ENCODE results near the gene CRBN. TPM values are rescaled to one million over a fixed set of nuclear protein-coding genes. Genes with fewer than 3 reads are reported as not detected.

The CRBN gene
- total and polyA plus RNA-seq, 9 of the 15 experiments (the other 6 are each of a cell fraction or from before 2014, with no cell fraction given) = 40.8 to 331 (median 57.4) TPM

GRCh38 chr3:3191675-3192285 is 12.3 kb upstream of the CRBN start (continued):
- TF ChIP-seq MYNN (IDR thresholded peaks at IDR 0.05) = peak; percentile 87
- no peak for TF ChIP-seq MYNN (CRISPR knock-in tag; IDR thresholded peaks at IDR 0.05)
- no peak for TF ChIP-seq XRCC3 (IDR thresholded peaks at IDR 0.05)
- 0 out of 2 replicates have a peak, but pooled peaks have one; percentile 22 for TF ChIP-seq HNRNPL (IDR thresholded peaks at IDR 0.05; ENCODE audit: low read depth, low read length)
- TF ChIP-seq, protein P1, sequence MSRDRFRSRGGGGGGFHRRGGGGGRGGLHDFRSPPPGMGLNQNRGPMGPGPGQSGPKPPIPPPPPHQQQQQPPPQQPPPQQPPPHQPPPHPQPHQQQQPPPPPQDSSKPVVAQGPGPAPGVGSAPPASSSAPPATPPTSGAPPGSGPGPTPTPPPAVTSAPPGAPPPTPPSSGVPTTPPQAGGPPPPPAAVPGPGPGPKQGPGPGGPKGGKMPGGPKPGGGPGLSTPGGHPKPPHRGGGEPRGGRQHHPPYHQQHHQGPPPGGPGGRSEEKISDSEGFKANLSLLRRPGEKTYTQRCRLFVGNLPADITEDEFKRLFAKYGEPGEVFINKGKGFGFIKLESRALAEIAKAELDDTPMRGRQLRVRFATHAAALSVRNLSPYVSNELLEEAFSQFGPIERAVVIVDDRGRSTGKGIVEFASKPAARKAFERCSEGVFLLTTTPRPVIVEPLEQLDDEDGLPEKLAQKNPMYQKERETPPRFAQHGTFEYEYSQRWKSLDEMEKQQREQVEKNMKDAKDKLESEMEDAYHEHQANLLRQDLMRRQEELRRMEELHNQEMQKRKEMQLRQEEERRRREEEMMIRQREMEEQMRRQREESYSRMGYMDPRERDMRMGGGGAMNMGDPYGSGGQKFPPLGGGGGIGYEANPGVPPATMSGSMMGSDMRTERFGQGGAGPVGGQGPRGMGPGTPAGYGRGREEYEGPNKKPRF (IDR thresholded peaks at IDR 0.05; ENCODE audit: low read depth, low read length) = no peak
- TF ChIP-seq ETS1 (conservative IDR thresholded peaks at IDR 0.05; ENCODE audit: control insufficient read depth, low read depth, low read length) = no peak
- TF ChIP-seq FOS (IDR thresholded peaks at IDR 0.05; ENCODE audit: extremely low read depth, insufficient read length) = no peak
- TF ChIP-seq DMBX1 (CRISPR knock-in tag; IDR thresholded peaks at IDR 0.05; ENCODE audit: borderline replicate concordance) = peak; percentile 28; the same call in 1 of the 2 replicates
- no peak for TF ChIP-seq PCBP1 (IDR thresholded peaks at IDR 0.05; ENCODE audit: low read depth, low read length, poor library complexity, severe bottlenecking)
- TF ChIP-seq, protein P2, sequence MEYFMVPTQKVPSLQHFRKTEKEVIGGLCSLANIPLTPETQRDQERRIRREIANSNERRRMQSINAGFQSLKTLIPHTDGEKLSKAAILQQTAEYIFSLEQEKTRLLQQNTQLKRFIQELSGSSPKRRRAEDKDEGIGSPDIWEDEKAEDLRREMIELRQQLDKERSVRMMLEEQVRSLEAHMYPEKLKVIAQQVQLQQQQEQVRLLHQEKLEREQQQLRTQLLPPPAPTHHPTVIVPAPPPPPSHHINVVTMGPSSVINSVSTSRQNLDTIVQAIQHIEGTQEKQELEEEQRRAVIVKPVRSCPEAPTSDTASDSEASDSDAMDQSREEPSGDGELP (CRISPR knock-in tag; IDR thresholded peaks at IDR 0.05; ENCODE audit: borderline replicate concordance) = no peak
- TF ChIP-seq MYBL2 (IDR thresholded peaks at IDR 0.05; ENCODE audit: low read depth) = no peak
- no peak for TF ChIP-seq MYBL2 (CRISPR knock-in tag; IDR thresholded peaks at IDR 0.05; ENCODE audit: borderline replicate concordance)
- TF ChIP-seq ELF4 (CRISPR knock-in tag; IDR thresholded peaks at IDR 0.05) = no peak
- no peak for TF ChIP-seq MAFG (tag; conservative IDR thresholded peaks at IDR 0.05)
- TF ChIP-seq CBX2 (IDR thresholded peaks at IDR 0.05; ENCODE audit: insufficient read depth, low read length, poor library complexity, severe bottlenecking) = no peak
- TF ChIP-seq RBM39 (optimal IDR thresholded peaks at IDR 0.05; ENCODE audit: low read depth, low read length) = no peak
- TF ChIP-seq ASH1L (IDR thresholded peaks at IDR 0.05; ENCODE audit: borderline replicate concordance, low read depth, partially characterized antibody) = no peak
- no peak for TF ChIP-seq ZNF316 (IDR thresholded peaks at IDR 0.05)
- TF ChIP-seq NCOA4 (IDR thresholded peaks at IDR 0.05; ENCODE audit: partially characterized antibody) = no peak
- TF ChIP-seq ZBTB12 (CRISPR knock-in tag; IDR thresholded peaks at IDR 0.05) = no peak
- no peak for TF ChIP-seq ZNF217 (CRISPR knock-in tag; IDR thresholded peaks at IDR 0.05)
- no peak for TF ChIP-seq NFIX (CRISPR knock-in tag; IDR thresholded peaks at IDR 0.05; ENCODE audit: low read depth)
- TF ChIP-seq HDGF (IDR thresholded peaks at IDR 0.05) = no peak

Data from K562 (cell line).